Measurements from ENCODE around the gene CIRBP. TPM values are rescaled to one million over a fixed set of nuclear protein-coding genes. Genes with fewer than 3 reads are reported as not detected.

The CIRBP gene
- total and polyA plus RNA-seq, 9 of the 15 experiments (the other 6 are each of a cell fraction or from before 2014, with no cell fraction given), result 20.5 to 327 (median 176) TPM

GRCh38 chr19:1239796-1240737 is 29.1 kb upstream of the CIRBP start (continued):
- TF ChIP-seq ZMIZ1 (IDR thresholded peaks at IDR 0.05; ENCODE audit: low read depth in 2 of 2, low read length in 2 of 2) (0 out of 4 replicates have a peak, but pooled peaks of 1 of the 2 experiments have one; percentile 33), ZNF184 (CRISPR knock-in tag; IDR thresholded peaks at IDR 0.05) (no peak), SFPQ (IDR thresholded peaks at IDR 0.05; ENCODE audit: low read depth, low read length) (no peak), BRF1 (IDR thresholded peaks at IDR 0.05; ENCODE audit: borderline replicate concordance, extremely low read depth, insufficient read length) (no peak), MEF2A (IDR thresholded peaks at IDR 0.05; ENCODE audit: control insufficient read depth, low read depth, low read length) (no peak), IFI16 (CRISPR knock-in tag; IDR thresholded peaks at IDR 0.05) (no peak), ZNF12 (CRISPR knock-in tag; IDR thresholded peaks at IDR 0.05) (no peak), ZNF780A (CRISPR knock-in tag; IDR thresholded peaks at IDR 0.05) (no peak), PHB (CRISPR knock-in tag; IDR thresholded peaks at IDR 0.05) (no peak), NFYB (IDR thresholded peaks at IDR 0.05; ENCODE audit: extremely low read depth, insufficient read length) (no peak), TRIM24 (IDR thresholded peaks at IDR 0.05) (no peak), ZBTB43 (CRISPR knock-in tag; IDR thresholded peaks at IDR 0.05) (no peak), FOXK1 (CRISPR knock-in tag; IDR thresholded peaks at IDR 0.05; ENCODE audit: borderline replicate concordance) (no peak), CBFA2T3 (IDR thresholded peaks at IDR 0.05) (no peak), KLF1 (tag; IDR thresholded peaks at IDR 0.05) (no peak), RFX7 (CRISPR knock-in tag; IDR thresholded peaks at IDR 0.05) (no peak), TFE3 (CRISPR knock-in tag; IDR thresholded peaks at IDR 0.05) (no peak), RFX1 (IDR thresholded peaks at IDR 0.05) (no peak), ZNF79 (CRISPR knock-in tag; IDR thresholded peaks at IDR 0.05; ENCODE audit: low read depth) (no peak)

All from K562 (cell line).